NAMALWA (cell line): Measurements from ENCODE around the gene ADORA2A.

Experiments
- DNase-seq: peaks from one replicate; pipeline ENCODE4 v3.0.0-alpha.2; 2015; ENCODE audit warnings: low spot score

Gene ADORA2A

DNA sequence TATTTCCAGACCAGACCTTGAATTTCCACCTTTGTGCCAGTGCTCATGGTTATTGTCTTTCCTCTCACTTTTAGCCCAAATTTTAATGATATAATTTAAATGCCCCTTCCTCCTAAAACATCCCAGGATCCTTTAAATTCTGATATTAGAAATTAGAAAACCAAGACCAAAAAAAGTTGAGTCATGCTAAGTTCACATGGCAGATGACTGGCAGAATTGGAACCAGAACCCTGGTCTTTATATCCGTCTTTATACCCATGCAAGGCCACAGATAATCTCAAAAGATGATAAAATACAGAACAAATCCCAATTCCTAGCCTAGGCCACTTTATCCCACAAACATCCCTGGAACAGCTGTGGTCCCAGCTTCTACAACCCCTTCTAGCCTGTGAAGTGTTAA, 26.5 kb downstream of the ADORA2A start:
- no peak for DNase-seq

DNA sequence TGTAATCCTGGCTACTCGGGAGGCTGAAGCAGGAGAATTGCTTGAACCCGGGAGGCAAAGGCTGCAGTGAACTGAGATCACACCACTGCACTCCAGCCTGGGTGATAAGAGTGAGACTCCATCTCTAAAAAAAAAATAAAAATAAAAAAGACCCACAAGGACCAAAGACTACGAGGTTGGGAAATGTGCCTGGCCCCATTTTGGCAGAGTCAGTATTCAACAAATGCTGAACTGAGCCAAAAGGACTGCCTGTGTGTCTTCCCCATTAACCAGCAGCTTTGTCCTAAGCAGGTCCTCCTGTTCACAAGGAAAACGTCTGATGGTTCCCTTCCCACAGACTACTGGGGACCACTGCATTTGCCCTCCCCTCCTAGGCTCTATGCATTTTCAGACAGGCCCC, 27.6 kb downstream of the ADORA2A start:
- no peak for DNase-seq

DNA sequence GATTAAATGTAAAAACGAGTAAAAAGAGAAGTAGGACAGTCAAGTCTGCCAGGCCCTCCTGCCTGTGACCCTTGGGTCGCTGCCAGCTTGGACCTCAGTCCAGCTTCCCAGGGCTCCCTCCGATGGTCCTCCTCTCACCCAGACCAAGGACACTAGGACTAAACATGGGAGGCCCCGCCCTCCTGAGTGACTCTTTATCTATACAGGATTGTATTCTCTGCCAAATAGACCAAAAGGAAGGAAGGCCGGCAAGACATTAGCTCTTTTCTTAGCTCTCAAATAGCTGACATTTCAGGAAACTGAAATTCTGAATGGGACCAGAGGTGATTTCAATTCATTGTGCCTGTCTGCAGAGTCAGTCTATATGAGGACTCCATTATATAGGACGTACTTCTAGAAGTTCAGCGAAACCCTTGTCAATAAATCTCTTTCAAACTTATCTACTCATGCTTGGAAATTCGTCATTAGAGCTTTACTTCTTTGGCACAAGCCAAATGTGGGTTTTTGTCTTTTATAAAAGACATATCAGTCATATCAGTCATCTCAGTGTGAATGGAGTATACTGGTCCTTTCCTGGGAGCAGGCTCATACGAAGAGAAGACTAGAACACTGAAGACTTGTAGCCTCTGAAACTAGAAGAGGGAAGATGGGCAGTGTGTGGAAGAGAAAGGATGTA, 28.5 kb downstream of the ADORA2A start:
- no peak for DNase-seq

DNA sequence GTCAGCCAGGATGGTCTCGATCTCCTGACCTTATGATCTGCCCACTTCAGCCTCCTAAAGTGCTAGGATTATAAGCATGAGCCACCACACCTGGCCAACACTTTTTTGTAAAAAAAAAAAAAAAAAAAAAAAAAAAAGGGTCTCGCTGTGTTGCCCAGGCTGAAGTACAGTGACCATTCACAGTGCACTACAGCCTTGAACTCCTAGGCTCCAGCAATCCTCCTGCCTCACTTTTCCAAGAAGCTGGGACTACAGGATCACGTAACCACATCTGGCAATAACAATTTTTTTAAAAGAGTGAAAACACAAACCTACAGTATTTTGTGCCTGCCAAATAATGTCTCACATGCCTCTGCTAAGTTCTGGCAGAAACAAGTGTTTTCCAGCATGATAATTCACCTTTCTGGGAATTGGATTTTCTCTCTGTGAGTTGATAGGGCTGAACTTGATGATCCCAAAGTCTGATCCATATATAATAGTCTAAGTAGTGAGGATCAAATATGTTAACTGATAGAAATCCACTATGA, 30.6 kb downstream of the ADORA2A start:
- no peak for DNase-seq

DNA sequence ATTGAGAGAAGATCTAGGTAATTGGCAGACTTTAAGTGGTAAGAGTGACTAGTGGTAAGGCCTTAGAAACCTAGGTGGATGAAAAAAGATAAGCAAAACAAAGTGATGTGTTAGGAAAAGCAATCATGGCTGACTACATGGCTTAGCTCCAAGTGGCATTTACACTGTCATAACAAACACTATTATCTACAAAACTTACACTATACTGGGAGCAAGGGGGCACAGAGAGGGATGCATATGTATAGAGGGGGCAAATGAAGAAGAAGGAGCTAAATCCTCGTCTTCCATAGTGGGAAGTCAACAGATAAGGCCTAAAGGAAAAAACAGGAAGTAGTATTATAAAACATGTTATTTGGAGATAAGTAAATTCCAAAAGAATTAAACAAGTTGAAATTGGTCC, 32.5 kb downstream of the ADORA2A start:
- no peak for DNase-seq

DNA sequence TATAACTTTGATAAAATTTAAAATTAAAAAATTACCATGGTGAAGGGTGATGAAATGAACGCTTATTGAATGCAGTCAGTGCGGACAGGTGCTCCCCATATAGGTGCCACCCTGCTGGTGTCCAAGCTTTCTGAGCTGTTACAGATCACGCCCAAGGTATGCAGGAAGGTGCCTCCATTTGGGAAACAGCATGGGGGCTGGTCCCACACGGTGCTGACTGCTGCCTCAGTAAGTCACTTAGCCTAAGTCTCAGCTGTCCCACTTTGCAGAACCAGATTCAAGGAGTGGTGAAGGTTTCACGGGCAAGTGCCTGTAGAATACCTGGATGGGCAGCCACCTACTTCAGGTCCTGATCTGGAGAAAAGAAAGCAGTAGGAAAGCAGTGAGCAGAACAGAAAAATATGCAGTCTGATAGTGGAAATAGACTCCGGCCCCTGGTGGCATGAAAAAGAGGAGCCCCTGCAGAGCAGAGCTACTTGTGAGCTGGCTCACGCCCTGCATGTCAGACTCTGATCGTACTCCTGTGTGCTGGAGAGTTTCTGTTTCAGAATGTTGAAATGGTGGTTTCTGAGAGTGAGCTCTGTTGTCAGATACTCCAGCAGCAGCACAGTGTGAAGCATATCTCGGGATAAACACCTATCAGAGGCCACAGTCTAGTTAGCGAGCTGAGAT, 33.2 kb downstream of the ADORA2A start:
- no peak for DNase-seq

DNA sequence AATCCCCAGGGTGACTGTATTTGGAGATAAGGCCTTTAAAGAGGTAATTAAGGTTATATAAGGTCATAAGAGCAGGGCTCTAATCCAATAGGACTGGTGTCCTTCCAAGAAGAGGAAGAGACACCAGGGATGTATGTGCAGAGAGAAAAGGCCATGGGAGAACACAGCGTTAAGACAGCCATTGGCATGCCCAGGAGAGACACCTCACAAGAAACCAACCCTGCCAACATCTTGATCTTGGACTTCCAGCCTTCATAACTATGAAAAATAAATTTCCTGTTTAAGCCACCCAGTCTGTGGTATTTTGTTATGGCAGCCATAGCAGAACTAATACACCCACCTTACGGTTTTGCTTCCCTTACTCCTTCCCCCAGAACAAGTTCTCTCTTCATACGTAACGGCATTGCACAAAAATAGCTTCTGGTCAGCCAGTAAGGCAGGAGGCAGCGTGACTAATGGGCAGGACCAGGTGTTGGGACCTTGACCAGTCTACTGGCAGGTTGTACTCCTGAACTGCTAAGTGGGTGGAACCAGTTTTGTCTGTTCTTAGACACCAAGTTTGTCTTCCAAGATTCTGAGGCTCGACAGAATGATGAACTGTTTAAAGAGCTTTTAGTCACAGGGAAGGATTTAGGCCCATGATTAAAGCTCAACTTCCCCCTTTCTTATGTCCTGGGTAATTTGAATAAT, 35.8 kb downstream of the ADORA2A start:
- DNase-seq, result peak; percentile 23

DNA sequence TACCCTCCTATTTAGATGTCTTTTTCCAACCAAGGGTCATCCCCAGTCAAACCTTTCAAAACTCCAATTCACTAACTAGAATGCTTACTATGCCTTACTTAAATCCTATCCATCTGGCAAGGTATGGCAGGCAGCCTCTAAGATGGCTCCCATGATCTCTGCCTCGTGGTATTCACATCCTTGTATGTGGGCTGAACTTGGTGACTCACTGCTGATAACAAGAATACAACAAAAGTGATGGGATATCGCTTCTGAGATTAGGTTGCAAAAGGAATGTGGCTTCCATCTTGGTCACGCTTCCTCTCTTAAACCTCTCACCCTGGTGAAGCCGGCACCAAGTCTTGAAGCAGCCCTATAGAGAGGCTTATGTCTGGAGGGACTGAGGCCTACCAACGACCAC, 38.2 kb downstream of the ADORA2A start:
- DNase-seq, result no peak

DNA sequence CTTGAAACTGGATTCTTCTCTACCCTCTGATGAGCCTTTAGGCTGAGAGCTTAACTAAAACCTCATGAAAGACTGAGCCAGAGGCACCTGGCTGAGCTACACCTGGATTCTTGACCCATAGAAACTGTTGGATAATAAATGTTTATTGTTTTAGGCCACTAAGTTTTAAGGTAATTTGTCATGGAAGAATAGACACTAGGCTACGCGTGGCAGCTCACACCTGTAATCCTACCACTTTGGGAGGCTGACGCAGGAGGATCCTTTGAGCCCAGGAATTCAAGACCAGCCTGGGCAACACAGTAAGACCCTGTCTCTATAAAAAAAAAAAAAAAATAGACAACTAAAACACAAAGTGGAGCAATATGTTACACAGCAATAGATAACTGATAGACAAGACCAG, 38.6 kb downstream of the ADORA2A start:
- DNase-seq, result no peak

DNA sequence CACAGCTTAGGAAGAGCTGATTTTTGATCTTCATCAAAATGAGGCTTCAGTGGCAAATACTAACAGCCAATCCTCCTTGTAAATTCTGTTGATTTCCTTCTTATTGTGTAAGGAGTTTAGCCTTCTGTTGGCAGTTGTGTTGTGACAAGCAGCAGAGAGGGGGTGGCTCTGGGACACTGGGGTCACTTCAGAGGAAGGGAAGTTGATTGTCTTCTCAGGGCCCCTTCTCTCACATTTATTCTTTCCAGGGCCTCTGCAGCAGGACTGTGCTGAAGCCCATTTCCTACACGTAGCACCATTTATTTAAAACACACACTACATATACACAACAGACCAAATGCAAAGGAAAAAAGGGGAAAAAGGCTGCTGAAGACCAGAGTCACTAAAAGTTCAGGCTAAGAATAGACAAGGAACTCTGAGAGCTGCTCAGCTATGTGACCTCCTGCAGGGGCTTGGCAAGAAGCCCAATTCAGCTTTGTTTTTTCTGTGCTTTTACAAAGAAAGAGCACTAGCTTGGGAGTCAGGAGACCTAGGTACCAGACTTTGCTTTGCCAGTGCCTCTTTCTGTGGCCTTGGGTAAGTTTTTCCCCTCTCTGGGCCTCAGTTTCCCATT, 39.4 kb downstream of the ADORA2A start:
- peak; percentile 52 for DNase-seq

DNA sequence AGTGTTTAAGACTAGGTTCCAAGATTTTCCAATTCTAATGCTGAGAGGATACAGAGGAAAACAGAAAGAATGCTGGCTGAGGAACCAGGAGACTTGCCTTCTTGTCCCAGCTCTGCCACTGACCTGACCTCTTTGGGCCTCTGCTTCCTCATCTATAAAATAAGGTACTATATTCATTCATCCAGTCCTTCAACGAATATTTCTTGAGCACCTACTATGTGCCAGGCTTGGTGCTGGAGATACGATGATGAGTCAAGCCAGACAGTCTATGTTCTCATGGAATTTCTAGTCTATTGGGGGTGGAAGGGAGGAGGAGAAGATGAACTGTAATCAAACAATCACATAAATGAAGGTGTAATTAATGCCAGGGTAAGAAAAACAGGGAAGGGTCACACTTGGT, 39.9 kb downstream of the ADORA2A start:
- DNase-seq, result no peak

DNA sequence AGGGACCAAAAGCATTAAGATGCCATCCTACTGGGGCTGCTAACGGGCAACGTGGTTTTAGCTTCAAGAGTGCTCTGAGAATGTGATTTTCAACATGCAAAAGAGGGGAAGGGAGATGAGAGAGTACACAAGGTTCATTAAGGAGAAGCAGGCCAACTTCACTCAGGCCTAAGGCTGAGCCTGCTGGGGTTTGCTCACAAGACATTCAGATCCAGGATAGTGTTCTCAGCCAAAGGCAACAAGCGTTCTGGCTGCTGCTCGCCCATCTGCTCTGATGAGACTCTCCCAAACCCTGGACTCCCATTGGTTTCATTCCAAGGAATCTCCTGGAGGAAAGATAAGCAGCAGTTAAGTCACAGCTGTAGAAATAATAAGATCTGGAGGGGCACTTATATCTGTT, 44.2 kb downstream of the ADORA2A start:
- DNase-seq, result no peak

DNA sequence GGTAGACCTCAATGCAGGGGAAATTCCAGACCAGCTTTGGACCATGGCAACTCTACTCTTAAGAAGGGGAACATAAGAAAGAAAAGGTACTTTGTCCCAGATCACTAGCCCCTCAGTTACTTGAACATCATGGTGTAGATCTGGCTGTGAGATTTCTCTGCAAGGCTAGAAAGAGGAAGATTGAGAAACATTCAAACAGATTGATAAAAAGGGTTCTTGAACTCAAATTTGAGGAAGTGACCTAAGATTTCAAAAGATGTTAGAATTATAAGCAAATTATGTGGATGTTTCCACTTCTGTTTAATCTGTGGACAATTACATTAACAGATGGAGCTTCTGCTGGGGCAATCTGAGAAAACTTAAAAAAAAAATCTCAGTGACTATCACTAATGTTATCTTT, 45.9 kb downstream of the ADORA2A start:
- peak; percentile 28 for DNase-seq

DNA sequence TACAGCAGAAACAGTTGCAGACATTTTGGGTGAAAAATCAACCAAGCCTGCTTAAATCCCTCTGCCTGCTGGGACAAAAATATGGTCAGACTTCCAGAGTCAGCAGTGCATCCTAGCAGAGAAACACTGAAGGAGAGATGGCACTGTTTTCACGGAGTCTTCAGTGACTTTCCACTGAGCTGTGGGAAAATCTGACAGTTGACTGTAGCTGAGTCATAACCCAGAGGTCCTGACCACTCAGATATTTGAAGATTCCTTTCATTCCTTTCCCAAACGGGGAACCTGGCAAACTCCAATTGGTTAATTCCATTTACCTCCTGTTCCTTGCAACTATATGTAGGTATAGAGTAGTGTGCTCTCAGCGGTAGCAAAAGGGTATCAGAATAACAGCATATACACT, 46.8 kb downstream of the ADORA2A start:
- DNase-seq, result no peak

DNA sequence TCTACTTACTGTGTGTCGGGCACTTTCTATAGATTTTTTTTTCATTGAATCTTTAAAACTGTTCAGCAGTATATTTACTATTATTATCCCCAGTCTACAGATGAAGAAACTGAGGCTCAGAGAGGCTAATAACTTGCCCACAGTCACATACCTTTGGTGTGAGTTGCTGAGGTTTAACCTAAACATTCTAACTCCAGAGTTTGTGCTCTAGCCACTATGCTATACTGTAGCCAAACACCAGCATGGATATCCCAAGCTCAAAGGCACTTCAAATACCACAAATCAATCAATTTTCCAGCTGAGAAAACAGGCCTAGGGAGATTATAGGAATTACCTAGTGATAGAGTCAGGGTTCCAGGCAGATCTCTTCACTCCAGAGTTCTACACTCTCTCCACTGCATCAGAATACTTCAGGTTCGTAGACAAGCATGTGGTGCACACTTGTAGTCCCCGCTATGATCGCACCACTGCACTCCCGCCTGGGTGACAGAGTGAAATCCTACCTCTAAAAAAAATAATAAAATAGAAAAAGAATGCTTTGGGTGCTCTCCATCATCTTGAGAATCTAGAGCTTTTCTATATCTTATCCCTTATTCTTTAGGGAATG, 47.4 kb downstream of the ADORA2A start:
- DNase-seq, result no peak

DNA sequence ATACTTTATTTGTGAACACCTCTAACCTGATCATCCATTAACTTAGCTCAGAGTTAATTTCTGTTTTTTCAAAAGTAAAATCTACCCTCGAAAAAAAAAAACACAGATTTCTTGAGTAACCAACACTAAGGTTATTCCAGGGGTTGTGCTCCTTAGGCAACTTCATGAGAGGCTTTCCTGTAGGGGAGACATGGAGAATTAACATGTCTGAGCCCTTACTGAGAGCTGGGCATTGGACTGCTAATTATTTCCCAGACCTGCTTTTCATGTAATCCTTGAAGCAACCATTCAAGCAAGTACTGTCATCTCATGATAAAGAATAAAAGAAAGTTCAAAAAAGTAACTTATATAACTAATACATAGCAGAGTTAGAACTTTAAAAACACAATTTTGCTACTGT, 54.2 kb downstream of the ADORA2A start:
- DNase-seq, result no peak

DNA sequence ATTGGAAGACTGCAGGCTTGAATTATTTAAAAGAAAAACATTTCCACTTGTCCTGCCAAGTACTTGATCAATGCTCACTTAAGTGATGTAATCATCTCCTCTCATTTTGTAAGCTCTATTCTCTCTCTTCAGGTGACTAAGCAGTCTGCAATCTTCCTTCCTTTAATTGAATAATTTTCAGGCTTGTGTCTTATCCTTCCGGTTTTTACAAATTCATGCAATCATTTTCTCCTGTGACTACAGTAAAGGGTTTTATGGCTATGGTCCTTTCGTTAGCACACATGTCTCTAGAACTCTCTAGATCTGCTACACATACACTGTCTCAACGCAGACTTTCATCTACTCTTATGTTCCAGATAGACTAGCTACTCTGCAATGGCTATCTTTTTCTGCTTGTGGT, 55.2 kb downstream of the ADORA2A start:
- no peak for DNase-seq

DNA sequence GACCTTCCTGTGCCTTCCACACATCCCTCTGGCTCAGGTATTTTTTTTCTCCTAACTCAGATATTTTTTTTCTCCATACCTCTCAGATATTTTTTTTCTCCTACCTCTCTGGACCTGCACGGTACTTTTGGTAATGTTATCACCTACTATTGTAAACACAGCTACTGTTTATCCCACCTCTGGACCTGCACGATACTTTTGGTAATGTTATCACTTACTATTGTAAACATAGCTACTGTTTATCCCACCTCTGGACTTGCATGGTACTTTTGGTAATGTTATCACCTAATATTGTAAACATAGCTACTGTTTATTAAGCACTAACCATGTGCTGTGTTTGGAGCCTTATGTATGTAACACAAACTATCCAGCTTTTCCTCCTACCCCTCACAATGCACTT, 55.6 kb downstream of the ADORA2A start:
- no peak for DNase-seq

DNA sequence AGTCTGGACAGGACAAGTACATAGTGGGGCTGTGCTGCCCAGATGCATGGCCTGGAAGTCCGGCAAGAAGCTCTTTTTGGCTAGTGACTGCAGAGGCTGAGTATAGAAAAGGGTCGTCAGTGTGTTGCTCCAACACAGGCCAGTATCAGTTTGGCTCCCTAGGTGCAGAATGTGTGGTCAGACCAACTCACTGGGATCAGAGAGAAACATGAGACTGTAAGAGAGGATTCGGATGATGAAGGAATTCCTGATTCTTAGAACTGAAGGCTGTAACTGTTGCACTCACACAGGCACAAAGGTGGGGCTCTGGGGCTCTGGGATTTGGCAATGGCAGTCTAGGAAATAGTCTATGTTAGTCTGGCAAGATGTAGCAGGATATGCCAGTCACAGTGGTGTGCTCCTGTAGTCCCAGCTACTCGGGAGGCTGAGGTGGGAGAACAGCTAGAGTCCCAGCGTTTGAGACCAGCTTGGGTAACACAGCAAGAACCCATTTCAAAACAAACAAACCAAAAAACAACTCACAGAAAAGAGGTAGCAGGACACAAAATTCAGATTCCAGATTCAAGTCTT, 56.7 kb downstream of the ADORA2A start:
- no peak for DNase-seq

DNA sequence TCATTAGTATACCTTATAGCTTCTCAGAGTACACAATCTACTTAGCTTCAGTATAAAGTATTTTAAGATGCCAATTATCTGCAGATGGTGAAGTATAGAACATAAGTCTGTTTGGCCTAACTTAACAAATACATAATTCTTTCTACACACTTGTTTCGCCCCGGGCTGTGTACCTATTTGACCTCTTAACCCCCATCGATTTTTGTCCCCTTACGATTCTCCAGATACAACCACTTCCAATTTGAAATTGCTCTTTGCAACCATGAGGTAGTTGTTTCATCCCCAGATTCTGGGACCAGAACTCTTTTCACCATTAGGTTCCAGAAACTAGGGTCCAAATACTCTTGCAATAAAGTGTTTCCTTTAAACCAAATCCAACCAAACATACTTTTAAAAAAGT, 57.8 kb downstream of the ADORA2A start:
- DNase-seq, result no peak

DNA sequence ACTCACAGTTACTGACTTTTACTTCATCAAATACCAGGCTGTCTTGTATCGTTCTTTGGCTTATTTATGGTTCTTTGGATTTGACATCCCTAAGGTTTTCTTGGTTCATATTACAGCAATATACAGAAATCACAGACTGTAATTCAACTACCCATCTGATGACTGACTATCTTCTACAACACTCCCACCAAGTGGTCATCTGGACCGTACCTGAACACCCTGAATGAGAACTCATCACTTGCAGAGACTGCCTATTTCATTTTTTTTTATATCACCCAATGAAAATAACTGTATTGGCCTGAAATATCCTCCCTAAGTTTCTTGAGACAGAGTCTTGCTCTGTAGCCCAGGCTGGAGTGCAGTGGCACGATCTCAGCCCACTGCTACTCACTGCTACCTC, 58.2 kb downstream of the ADORA2A start:
- DNase-seq, result no peak

DNA sequence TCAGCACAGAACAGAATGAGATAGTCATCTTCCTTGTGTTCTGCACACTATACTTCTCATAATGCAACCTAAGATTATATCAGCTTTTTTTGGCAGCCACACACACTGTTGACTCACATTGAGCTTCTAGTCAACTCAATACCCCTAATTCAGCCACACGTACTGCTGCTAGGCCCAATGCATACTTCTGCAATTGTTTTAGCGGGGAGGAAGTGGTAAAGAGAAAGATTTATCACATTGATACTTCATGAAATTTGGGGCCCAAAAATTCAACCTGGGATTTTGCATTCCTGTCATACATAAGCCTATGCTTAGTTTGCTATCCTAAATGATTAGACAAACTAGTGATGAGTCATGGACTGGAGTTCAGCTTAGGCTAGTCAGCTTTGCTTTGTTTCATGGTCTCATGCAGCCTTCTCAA, 59.1 kb downstream of the ADORA2A start:
- no peak for DNase-seq
